ENCODE results near the gene GABPB2.

The GABPB2 gene

GRCh38 chr1:151167116-151167515 lies 96.6 kb downstream of the GABPB2 start:
- no peak for DNase-seq (ENCODE audit: low read depth)
- TF ChIP-seq, protein P1, sequence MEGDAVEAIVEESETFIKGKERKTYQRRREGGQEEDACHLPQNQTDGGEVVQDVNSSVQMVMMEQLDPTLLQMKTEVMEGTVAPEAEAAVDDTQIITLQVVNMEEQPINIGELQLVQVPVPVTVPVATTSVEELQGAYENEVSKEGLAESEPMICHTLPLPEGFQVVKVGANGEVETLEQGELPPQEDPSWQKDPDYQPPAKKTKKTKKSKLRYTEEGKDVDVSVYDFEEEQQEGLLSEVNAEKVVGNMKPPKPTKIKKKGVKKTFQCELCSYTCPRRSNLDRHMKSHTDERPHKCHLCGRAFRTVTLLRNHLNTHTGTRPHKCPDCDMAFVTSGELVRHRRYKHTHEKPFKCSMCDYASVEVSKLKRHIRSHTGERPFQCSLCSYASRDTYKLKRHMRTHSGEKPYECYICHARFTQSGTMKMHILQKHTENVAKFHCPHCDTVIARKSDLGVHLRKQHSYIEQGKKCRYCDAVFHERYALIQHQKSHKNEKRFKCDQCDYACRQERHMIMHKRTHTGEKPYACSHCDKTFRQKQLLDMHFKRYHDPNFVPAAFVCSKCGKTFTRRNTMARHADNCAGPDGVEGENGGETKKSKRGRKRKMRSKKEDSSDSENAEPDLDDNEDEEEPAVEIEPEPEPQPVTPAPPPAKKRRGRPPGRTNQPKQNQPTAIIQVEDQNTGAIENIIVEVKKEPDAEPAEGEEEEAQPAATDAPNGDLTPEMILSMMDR (IDR thresholded peaks at IDR 0.05; ENCODE audit: low read depth, low read length, missing control alignments) = no peak
- peak overlapping the region; percentile 79 for H3K4me3 ChIP-seq (ENCODE audit: low read depth, low read length)

DNA sequence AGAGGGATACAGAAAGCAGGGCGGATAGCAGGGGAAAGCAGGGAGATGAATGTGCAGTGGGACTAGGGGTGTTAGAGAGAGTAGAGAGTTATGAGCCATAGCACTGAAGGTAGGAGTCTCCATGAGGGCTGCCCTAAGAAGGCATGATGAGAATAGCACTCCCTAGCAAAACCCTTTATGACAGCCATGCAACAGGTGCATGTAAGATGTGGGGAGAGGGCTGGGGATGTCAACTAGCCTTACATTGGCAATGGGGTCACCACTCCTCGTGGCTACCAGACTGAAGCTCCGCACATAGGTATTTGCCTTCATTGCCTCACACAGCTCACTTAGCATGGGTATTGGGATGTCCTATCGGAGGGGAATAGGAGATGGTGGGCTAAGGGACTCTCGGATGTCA lies 100.6 kb downstream of the GABPB2 start:
- no peak overlapping the region for H3K4me3 ChIP-seq (ENCODE audit: low read depth, low read length)
- TF ChIP-seq, protein P1 (IDR thresholded peaks at IDR 0.05; ENCODE audit: low read depth, low read length, missing control alignments) = no peak
- DNase-seq (ENCODE audit: low read depth) = no peak

Measured in GM12864 (cell line).